AG09309 (cell line): ENCODE results near the gene PPIP5K1.

ENCODE experiments used
- DNase-seq: peaks from one replicate; pipeline ENCODE4 v3.0.0-alpha.2; 2010; ENCODE audit warnings: low read depth
- H3K4me3 ChIP-seq: 2 replicates; pipeline ENCODE4 v1.5.1; 2011; ENCODE audit warnings: mild to moderate bottlenecking, low read depth, low read length, moderate library complexity; ENCODE audit not compliant: control insufficient read depth
- TF ChIP-seq, protein P1 (sequence below): IDR thresholded peaks from 2 replicates; pipeline ENCODE4 v1.5.1; 2011; ENCODE audit warnings: mild to moderate bottlenecking, low read depth, low read length, inconsistent platforms; ENCODE audit not compliant: insufficient read depth, control insufficient read depth; ENCODE audit errors: missing control alignments

Gene PPIP5K1

DNA sequence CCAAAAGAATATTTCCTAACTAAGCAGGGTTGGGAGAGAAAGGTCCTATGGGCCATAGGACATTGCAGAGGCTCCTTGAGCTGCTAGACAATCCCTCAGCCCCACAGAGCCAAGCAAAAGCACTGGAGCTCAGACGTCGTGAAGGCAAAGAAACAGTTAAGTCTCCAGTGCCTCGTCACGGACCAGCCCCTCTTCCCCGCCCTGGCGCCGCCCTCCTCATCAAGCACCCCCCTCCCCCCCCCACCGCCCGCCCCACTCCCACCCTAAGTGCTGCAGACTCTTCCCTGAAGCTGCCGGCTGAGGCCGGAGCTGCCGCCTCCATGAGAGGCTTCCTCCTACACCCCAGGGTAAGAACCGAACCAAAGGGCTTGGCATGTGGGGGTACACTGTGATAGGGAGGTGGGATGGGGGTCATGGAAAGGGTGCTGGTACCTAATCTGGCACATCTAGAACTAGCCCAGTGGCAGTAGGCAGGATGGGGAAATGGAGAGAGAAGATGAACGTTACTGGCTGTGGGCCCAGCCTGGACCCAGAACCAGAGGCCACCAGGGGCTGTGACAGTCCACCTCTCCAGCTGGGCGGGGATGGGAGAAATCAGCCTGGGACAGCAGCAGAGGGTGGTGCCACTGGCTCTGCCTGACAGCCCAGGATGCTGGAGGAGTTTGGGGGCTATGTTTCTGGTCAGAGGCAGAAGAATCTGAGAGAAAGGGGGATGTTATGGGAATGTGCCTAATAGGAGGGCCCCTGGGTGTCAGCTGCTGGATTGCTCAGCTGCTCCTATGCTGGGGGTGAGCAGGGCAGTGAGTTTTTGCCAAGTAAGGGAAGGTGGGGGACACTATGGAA, 72.4 kb downstream of the PPIP5K1 start, which contains the start of gene MAP1A:
MAP1A (plus strand) TSS at position 255 of the 843 bp plus-strand sequence. CDS start 3,866 bp downstream, outside the sequence.
- peak within 1 kb of the TSS; percentile 91 for H3K4me3 ChIP-seq
- TF ChIP-seq, protein P1, sequence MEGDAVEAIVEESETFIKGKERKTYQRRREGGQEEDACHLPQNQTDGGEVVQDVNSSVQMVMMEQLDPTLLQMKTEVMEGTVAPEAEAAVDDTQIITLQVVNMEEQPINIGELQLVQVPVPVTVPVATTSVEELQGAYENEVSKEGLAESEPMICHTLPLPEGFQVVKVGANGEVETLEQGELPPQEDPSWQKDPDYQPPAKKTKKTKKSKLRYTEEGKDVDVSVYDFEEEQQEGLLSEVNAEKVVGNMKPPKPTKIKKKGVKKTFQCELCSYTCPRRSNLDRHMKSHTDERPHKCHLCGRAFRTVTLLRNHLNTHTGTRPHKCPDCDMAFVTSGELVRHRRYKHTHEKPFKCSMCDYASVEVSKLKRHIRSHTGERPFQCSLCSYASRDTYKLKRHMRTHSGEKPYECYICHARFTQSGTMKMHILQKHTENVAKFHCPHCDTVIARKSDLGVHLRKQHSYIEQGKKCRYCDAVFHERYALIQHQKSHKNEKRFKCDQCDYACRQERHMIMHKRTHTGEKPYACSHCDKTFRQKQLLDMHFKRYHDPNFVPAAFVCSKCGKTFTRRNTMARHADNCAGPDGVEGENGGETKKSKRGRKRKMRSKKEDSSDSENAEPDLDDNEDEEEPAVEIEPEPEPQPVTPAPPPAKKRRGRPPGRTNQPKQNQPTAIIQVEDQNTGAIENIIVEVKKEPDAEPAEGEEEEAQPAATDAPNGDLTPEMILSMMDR = no peak
- DNase-seq = no peak

DNA sequence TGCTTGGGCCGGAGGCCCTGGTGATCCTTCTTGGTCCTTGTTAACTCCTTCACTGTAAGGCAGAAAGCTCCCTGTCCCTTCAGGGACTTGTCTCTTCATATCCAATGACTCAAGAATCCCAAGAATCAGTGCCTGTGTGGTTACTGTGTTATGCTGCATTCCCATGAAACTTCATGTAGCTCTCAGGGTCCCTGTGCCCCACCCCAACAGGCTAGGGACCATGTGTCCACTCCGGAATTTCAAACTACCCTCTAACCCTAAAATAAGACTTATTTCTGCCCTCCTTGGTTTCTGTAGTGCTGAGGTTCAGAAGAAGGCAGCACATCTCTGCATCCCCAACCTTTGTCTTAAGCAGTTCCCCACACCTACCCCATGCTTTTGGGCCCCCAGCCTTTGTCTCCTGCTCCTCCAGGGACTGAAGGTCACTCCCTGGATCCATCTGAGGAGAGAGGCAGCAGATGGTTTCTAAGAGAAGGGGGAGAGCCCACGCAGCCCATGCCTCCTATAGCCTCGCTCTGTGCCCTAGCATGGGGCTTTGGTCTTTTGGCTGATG, 73.1 kb downstream of the PPIP5K1 start:
- H3K4me3 ChIP-seq = peak overlapping the region; percentile 91
- TF ChIP-seq, protein P1 = no peak
- DNase-seq = no peak

DNA sequence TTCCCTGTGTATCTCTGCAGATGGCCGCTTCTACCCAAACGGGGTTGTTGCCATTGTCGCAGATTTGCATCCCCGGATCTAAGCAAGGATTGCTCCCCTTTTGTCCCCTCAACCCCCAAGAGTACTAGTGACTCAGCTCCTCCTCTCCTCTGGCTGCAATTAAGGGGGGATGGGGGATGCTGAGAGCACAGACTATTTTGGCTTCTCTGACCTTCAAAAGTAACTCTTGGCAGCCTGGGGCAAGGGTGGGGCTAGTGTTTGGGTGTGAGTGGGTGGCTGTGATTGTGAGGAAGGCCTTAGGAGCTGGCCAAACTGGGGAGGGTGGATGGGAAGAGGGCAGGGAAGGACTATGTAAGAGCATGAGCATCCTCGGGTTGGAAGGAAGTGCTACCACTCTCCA, 73.8 kb downstream of the PPIP5K1 start:
- DNase-seq = no peak
- H3K4me3 ChIP-seq = peak overlapping the region; percentile 91
- TF ChIP-seq, protein P1 = no peak

DNA sequence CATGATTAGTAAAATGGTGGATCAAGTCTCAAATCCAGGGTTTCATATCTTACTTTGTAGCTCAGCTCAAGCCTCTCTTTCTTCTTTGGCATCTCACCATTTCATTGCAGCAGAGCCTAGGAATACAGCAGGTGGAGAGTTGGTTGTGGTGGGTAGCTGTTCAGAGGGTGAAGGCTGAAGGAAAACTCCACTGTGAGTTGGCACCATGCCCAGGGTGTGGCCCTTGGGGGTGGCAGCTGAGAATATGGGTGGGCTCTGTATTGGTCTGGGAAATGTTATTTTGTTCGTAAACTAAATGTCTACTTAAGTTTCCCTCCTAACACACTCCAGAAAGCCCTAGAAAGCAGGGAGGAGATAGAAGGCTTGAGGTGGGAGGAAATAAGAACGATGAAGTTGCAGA, 74.3 kb downstream of the PPIP5K1 start:
- DNase-seq = no peak
- H3K4me3 ChIP-seq = no peak overlapping the region
- TF ChIP-seq, protein P1 = no peak

DNA sequence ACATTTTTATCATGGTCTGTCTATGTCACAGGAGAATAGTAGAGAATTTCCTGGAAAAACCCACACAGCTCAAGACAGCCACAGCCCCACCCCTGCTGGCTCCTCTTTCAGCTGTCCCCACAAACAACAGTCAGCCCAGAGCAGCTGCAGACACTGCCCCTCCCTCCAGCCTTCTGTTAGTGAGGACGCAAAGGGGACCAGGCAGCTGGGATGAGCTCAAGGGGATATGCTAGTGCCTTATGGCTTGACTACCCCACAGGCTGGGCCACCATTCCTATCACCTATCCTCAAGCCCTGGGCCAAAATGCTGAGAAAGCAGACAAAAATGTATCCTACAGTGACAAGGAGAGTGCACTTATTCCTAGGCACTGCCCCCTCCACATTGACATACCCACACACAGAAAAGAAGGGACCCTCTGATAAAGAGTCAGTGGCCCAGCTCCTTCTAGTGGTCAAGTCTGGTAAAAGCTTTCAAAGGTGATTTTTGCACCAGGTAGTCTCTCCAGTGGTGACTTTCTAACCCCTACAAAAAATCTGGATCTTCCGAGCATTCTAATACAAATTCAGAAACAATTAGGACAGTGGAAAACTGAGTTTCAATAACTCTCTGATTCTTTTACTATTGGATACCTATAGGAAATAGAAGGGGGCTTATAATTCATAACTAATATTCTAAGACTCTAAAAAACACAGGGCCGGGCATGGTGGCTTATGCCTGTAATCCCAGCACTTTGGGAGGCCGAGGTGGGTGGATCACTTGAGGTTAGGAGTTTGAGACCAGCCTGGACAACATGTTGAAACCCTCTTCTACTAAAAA, 75.6 kb downstream of the PPIP5K1 start:
- TF ChIP-seq, protein P1 = peak; percentile 61
- H3K4me3 ChIP-seq = no peak overlapping the region
- no peak for DNase-seq

DNA sequence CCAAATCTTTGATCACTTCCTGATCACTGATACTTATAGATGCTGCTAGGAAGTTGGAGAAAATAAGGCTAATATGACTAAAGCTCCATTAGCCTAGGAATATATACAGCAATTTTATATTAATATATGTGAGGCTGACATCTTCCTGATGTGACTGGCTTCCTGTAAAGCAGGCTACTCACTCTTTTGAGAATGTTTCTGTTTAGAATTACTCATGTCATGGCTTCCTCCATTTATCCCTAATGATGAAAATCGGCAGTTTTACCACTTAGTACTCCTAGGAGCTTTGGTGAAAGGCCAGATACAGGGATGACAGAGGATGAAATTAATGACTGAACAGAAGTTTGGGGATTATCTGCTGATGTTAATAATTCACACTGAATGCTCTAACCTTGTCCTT, 76.5 kb downstream of the PPIP5K1 start:
- DNase-seq = no peak
- no peak overlapping the region for H3K4me3 ChIP-seq
- TF ChIP-seq, protein P1 = no peak
